Measurements from ENCODE around the gene GSK3B.

DNA sequence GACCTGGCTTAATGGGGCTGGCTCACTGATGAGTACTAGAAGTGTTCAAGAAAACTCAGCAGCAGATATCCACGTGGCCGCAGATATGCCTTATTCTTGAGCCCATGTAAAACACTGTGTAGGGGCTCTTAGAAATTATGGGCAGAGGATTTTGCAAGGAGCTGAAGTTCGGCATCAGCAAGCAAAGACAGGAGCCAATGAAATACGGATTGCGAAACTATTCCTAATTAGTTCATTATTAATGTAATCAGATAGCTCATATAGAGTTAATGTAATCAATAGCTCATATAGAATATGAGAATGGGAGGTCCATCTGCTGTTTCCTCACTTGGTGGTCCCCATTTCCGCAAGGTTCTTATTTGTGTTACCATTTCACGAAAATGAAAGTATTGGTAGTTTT lies 9.0 kb upstream of the GSK3B start:
- TF ChIP-seq POLR2A (IDR thresholded peaks at IDR 0.05): no peak
- TF ChIP-seq, protein P1, sequence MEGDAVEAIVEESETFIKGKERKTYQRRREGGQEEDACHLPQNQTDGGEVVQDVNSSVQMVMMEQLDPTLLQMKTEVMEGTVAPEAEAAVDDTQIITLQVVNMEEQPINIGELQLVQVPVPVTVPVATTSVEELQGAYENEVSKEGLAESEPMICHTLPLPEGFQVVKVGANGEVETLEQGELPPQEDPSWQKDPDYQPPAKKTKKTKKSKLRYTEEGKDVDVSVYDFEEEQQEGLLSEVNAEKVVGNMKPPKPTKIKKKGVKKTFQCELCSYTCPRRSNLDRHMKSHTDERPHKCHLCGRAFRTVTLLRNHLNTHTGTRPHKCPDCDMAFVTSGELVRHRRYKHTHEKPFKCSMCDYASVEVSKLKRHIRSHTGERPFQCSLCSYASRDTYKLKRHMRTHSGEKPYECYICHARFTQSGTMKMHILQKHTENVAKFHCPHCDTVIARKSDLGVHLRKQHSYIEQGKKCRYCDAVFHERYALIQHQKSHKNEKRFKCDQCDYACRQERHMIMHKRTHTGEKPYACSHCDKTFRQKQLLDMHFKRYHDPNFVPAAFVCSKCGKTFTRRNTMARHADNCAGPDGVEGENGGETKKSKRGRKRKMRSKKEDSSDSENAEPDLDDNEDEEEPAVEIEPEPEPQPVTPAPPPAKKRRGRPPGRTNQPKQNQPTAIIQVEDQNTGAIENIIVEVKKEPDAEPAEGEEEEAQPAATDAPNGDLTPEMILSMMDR (IDR thresholded peaks at IDR 0.05): no peak

All from breast epithelium (tissue), 3 donors.